ENCODE data around the gene USP53. TPM values are rescaled to one million over a fixed set of nuclear protein-coding genes. Genes with fewer than 3 reads are reported as not detected.

USP53 gene
- total and polyA plus RNA-seq, 2 of the 13 experiments (the other 11 are each of a cell fraction or from before 2014, with no cell fraction given) = 5.3 to 8.1 TPM

DNA sequence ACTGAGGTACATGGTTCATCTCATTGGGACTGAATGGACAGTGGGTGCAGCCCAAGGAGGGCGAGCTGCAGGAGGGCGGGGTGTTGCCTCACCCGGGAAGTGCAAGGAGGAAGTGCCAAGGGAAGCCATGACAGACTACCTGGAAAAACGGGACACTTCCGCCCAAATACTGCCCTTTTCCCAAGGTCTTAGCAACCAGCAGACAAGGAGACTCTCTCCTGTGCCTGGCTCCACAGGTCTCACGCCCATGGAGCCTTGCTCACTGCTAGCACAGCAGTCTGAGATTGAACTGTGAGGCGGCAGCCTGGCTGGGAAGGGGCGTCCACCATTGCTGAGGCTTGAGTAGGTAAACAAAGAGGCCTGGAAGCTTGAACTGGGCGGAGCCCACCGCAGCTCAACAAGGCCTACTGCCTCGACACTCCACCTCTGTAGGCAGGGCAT lies 14.7 kb upstream of the USP53 start (continued):
- TF ChIP-seq, protein P1, sequence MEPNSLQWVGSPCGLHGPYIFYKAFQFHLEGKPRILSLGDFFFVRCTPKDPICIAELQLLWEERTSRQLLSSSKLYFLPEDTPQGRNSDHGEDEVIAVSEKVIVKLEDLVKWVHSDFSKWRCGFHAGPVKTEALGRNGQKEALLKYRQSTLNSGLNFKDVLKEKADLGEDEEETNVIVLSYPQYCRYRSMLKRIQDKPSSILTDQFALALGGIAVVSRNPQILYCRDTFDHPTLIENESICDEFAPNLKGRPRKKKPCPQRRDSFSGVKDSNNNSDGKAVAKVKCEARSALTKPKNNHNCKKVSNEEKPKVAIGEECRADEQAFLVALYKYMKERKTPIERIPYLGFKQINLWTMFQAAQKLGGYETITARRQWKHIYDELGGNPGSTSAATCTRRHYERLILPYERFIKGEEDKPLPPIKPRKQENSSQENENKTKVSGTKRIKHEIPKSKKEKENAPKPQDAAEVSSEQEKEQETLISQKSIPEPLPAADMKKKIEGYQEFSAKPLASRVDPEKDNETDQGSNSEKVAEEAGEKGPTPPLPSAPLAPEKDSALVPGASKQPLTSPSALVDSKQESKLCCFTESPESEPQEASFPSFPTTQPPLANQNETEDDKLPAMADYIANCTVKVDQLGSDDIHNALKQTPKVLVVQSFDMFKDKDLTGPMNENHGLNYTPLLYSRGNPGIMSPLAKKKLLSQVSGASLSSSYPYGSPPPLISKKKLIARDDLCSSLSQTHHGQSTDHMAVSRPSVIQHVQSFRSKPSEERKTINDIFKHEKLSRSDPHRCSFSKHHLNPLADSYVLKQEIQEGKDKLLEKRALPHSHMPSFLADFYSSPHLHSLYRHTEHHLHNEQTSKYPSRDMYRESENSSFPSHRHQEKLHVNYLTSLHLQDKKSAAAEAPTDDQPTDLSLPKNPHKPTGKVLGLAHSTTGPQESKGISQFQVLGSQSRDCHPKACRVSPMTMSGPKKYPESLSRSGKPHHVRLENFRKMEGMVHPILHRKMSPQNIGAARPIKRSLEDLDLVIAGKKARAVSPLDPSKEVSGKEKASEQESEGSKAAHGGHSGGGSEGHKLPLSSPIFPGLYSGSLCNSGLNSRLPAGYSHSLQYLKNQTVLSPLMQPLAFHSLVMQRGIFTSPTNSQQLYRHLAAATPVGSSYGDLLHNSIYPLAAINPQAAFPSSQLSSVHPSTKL (CRISPR knock-in tag; IDR thresholded peaks at IDR 0.05) = 0 out of 2 replicates have a peak, but pooled peaks have one; percentile 49
- peak; percentile 49; the same call in 1 of the 2 replicates for TF ChIP-seq SPEN (CRISPR knock-in tag; IDR thresholded peaks at IDR 0.05; ENCODE audit: low read depth)
- TF ChIP-seq, protein P2, sequence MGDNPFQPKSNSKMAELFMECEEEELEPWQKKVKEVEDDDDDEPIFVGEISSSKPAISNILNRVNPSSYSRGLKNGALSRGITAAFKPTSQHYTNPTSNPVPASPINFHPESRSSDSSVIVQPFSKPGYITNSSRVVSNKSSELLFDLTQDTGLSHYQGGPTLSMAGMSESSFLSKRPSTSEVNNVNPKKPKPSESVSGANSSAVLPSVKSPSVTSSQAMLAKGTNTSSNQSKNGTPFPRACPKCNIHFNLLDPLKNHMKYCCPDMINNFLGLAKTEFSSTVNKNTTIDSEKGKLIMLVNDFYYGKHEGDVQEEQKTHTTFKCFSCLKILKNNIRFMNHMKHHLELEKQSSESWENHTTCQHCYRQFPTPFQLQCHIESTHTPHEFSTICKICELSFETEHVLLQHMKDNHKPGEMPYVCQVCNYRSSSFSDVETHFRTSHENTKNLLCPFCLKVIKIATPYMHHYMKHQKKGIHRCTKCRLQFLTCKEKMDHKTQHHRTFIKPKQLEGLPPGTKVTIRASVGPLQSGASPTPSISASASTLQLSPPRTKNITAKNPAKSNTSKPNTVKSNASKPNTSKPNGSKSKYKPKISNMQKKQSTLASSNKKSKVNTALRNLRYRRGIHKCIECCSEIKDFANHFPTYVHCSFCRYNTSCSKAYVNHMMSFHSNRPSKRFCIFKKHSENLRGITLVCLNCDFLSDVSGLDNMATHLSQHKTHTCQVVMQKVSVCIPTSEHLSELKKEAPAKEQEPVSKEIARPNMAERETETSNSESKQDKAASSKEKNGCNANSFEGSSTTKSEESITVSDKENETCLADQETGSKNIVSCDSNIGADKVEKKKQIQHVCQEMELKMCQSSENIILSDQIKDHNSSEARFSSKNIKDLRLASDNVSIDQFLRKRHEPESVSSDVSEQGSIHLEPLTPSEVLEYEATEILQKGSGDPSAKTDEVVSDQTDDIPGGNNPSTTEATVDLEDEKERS (CRISPR knock-in tag; IDR thresholded peaks at IDR 0.05) = peak; percentile 87
- TF ChIP-seq NFIC (IDR thresholded peaks at IDR 0.05; ENCODE audit: low read length) = no peak
- TF ChIP-seq LCORL (IDR thresholded peaks at IDR 0.05) = peak; percentile 68
- TF ChIP-seq LCORL (CRISPR knock-in tag; IDR thresholded peaks at IDR 0.05) = no peak
- TF ChIP-seq PHF20 (CRISPR knock-in tag; IDR thresholded peaks at IDR 0.05) = peak; percentile 68; the same call in 1 of the 2 replicates
- TF ChIP-seq ZNF350 (CRISPR knock-in tag; IDR thresholded peaks at IDR 0.05; ENCODE audit: borderline replicate concordance, low read depth) = peak; percentile 45; the same call in 1 of the 2 replicates
- TF ChIP-seq, protein P3, sequence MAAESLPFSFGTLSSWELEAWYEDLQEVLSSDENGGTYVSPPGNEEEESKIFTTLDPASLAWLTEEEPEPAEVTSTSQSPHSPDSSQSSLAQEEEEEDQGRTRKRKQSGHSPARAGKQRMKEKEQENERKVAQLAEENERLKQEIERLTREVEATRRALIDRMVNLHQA (CRISPR knock-in tag; IDR thresholded peaks at IDR 0.05) = no peak
- TF ChIP-seq THAP11 (CRISPR knock-in tag; IDR thresholded peaks at IDR 0.05) = peak; percentile 60
- no peak for TF ChIP-seq AGO2 (optimal IDR thresholded peaks at IDR 0.05; ENCODE audit: low read depth, low read length)
- peak; percentile 56 for TF ChIP-seq ZFY (CRISPR knock-in tag; IDR thresholded peaks at IDR 0.05)
- TF ChIP-seq, protein P4, sequence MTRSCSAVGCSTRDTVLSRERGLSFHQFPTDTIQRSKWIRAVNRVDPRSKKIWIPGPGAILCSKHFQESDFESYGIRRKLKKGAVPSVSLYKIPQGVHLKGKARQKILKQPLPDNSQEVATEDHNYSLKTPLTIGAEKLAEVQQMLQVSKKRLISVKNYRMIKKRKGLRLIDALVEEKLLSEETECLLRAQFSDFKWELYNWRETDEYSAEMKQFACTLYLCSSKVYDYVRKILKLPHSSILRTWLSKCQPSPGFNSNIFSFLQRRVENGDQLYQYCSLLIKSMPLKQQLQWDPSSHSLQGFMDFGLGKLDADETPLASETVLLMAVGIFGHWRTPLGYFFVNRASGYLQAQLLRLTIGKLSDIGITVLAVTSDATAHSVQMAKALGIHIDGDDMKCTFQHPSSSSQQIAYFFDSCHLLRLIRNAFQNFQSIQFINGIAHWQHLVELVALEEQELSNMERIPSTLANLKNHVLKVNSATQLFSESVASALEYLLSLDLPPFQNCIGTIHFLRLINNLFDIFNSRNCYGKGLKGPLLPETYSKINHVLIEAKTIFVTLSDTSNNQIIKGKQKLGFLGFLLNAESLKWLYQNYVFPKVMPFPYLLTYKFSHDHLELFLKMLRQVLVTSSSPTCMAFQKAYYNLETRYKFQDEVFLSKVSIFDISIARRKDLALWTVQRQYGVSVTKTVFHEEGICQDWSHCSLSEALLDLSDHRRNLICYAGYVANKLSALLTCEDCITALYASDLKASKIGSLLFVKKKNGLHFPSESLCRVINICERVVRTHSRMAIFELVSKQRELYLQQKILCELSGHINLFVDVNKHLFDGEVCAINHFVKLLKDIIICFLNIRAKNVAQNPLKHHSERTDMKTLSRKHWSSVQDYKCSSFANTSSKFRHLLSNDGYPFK (CRISPR knock-in tag; IDR thresholded peaks at IDR 0.05; ENCODE audit: borderline replicate concordance) = peak; percentile 56; the same call in 1 of the 2 replicates
- TF ChIP-seq POLR2G (IDR thresholded peaks at IDR 0.05; ENCODE audit: low read depth, low read length) = peak; percentile 41; the same call in 1 of the 2 replicates
- 0 out of 2 replicates have a peak, but pooled peaks have one; percentile 20 for TF ChIP-seq HMG20A (CRISPR knock-in tag; IDR thresholded peaks at IDR 0.05; ENCODE audit: borderline replicate concordance)
- 0 out of 2 replicates have a peak, but pooled peaks have one; percentile 59 for TF ChIP-seq GLI4 (CRISPR knock-in tag; IDR thresholded peaks at IDR 0.05; ENCODE audit: borderline replicate concordance)
- TF ChIP-seq, protein P5, sequence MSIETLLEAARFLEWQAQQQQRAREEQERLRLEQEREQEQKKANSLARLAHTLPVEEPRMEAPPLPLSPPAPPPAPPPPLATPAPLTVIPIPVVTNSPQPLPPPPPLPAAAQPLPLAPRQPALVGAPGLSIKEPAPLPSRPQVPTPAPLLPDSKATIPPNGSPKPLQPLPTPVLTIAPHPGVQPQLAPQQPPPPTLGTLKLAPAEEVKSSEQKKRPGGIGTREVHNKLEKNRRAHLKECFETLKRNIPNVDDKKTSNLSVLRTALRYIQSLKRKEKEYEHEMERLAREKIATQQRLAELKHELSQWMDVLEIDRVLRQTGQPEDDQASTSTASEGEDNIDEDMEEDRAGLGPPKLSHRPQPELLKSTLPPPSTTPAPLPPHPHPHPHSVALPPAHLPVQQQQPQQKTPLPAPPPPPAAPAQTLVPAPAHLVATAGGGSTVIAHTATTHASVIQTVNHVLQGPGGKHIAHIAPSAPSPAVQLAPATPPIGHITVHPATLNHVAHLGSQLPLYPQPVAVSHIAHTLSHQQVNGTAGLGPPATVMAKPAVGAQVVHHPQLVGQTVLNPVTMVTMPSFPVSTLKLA (IDR thresholded peaks at IDR 0.05) = no peak
- TF ChIP-seq ZZZ3 (CRISPR knock-in tag; IDR thresholded peaks at IDR 0.05; ENCODE audit: borderline replicate concordance) = no peak
- no peak for TF ChIP-seq ZNF772 (CRISPR knock-in tag; IDR thresholded peaks at IDR 0.05)
